ENCODE data around the gene SDCCAG8. TPM values are rescaled to one million over a fixed set of nuclear protein-coding genes. Genes with fewer than 3 reads are reported as not detected.

The SDCCAG8 gene
- total and polyA plus RNA-seq, 2 donors: 35.6 to 44.2 TPM

DNA sequence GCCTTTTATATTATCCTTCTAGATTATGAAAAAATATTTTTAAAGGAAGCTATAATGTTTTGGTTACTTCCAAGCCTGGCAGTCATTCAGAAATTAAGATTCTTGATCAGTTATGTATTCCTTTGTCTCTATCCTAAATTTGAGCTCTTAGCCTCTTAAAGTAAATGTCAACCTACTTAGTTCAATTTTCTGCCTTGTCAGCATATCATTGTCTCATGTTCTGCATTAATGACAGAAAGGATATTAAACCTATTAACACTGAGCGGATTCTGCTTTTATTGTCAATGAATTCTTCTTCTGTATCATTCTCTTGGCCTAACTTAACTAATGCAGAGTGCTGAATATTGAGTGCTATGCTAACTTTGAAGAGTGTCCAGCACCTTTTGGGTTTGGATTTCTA, 56.0 kb downstream of the SDCCAG8 start:
- Histone ChIP-seq H3K9me3 (ENCODE audit: control insufficient read depth in 2 of 2, insufficient read depth in 1 of 2, low read length in 1 of 2) (no peaks in the 10 kb centered on the region), H3K27me3 (ENCODE audit: control insufficient read depth in 2 of 2, insufficient read depth in 1 of 2, low read length in 1 of 2) (no peaks in the 10 kb centered on the region), H3K36me3 (ENCODE audit: control insufficient read depth in 2 of 2, insufficient read depth in 2 of 2, low read length in 1 of 2) (peaks cover 4 to 16% of the 10 kb centered on the region in 2 donors), H3K4me1 (ENCODE audit: control insufficient read depth in 2 of 2, insufficient read depth in 2 of 2, low read length in 2 of 2) (peaks cover 0 to 6% of the 10 kb centered on the region in 2 donors), H3K27ac (ENCODE audit: low read depth in 1 of 2, low read length in 1 of 2) (peak overlapping the region in 1 of 2 donors; percentile 26), H3K4me3 (ENCODE audit: low read length in 2 of 2) (no peak overlapping the region)
- WGBS: 97% methylated on average over 1 of the region's 1 CpG
- DNase-seq (ENCODE audit: low read depth in 6 of 9, low spot score in 9 of 9): no peak

- H3K27ac ChIP-seq (ENCODE audit: low read depth in 1 of 2, low read length in 1 of 2): peak overlapping the region; percentile 42 to 69
Observed at GRCh38 chr1:243312952-243313634, 57.3 kb downstream of the SDCCAG8 start.

DNA sequence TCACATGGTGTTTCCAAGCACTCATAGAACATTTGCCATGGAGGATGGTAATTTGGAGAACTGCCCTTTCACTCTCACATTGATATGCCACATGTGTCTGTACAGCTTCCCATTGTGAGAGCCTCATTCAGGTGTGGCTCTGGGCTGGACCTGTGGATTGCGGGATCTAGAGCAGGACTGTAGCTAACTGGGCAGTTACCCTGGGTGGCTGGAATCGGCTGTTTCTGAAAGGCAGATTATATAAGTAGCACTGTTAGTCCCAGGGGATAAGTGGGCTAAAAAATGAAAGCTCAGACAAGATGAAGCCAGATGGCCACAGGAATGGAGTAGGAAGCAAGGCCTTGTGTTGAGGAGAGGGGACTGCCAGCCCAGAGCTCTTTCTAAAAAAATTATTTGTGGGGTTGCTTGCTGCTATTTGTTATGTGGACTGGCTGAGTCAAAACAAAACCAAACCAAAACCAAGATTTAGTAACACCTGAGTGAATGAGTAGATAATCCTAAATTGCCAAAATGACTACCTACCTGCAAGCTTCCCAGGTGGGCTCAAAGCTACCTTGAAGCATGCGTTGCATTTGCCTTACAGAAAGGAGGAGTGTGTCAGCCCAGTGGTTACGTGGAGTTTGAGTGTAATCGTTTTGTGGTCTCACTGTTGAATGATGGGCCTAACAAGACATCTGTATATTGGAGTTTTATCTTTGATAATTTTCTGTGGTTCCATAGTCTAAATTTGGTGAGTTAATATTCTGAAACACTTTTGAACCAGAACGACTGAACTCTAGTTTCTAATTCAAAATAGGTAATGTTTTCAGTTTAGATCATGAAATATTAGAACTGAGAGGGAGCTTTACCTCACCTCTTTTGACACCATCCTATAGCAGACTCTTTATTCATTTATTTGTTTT, 58.0 kb downstream of the SDCCAG8 start:
- WGBS: 97% methylated on average over 6 of the region's 6 CpGs
- H3K9me3 ChIP-seq (ENCODE audit: control insufficient read depth in 2 of 2, insufficient read depth in 1 of 2, low read length in 1 of 2): no peaks in the 10 kb centered on the region
- H3K36me3 ChIP-seq (ENCODE audit: control insufficient read depth in 2 of 2, insufficient read depth in 2 of 2, low read length in 1 of 2): peaks cover 4 to 16% of the 10 kb centered on the region in 2 donors
- no peaks in the 10 kb centered on the region for H3K27me3 ChIP-seq (ENCODE audit: control insufficient read depth in 2 of 2, insufficient read depth in 1 of 2, low read length in 1 of 2)
- no peak for DNase-seq (ENCODE audit: low read depth in 6 of 9, low spot score in 9 of 9)
- no peak overlapping the region for H3K4me3 ChIP-seq (ENCODE audit: low read length in 2 of 2)
- peak overlapping the region; percentile 46 to 78 for H3K27ac ChIP-seq (ENCODE audit: low read depth in 1 of 2, low read length in 1 of 2)
- H3K4me1 ChIP-seq (ENCODE audit: control insufficient read depth in 2 of 2, insufficient read depth in 2 of 2, low read length in 2 of 2): peaks cover 0 to 6% of the 10 kb centered on the region in 2 donors

More at GRCh38 chr1:243312952-243313634, 57.3 kb downstream of the SDCCAG8 start:
- DNase-seq (ENCODE audit: low read depth in 6 of 9, low spot score in 9 of 9): peak in 4 of 9 donors; percentile 3 to 28 (median 5)
- no peak overlapping the region for H3K4me3 ChIP-seq (ENCODE audit: low read length in 2 of 2)
- no peaks in the 10 kb centered on the region for H3K9me3 ChIP-seq (ENCODE audit: control insufficient read depth in 2 of 2, insufficient read depth in 1 of 2, low read length in 1 of 2)
- peaks cover 4 to 17% of the 10 kb centered on the region in 2 donors for H3K36me3 ChIP-seq (ENCODE audit: control insufficient read depth in 2 of 2, insufficient read depth in 2 of 2, low read length in 1 of 2)
- H3K27me3 ChIP-seq (ENCODE audit: control insufficient read depth in 2 of 2, insufficient read depth in 1 of 2, low read length in 1 of 2): no peaks in the 10 kb centered on the region
- H3K4me1 ChIP-seq (ENCODE audit: control insufficient read depth in 2 of 2, insufficient read depth in 2 of 2, low read length in 2 of 2): peaks cover 0 to 6% of the 10 kb centered on the region in 2 donors
- 91% methylated on average over 5 of the region's 5 CpGs for WGBS

GRCh38 chr1:243315455-243315854, 59.6 kb downstream of the SDCCAG8 start:
- no peak overlapping the region for H3K4me3 ChIP-seq (ENCODE audit: low read length in 2 of 2)
- no peaks in the 10 kb centered on the region for H3K9me3 ChIP-seq (ENCODE audit: control insufficient read depth in 2 of 2, insufficient read depth in 1 of 2, low read length in 1 of 2)
- H3K27ac ChIP-seq (ENCODE audit: low read depth in 1 of 2, low read length in 1 of 2): no peak overlapping the region
- H3K36me3 ChIP-seq (ENCODE audit: control insufficient read depth in 2 of 2, insufficient read depth in 2 of 2, low read length in 1 of 2): peaks cover 4 to 14% of the 10 kb centered on the region in 2 donors
- DNase-seq (ENCODE audit: low read depth in 6 of 9, low spot score in 9 of 9): no peak
- H3K27me3 ChIP-seq (ENCODE audit: control insufficient read depth in 2 of 2, insufficient read depth in 1 of 2, low read length in 1 of 2): no peaks in the 10 kb centered on the region
- WGBS: 73% methylated on average over 1 of the region's 1 CpG
- peaks cover 0 to 6% of the 10 kb centered on the region in 2 donors for H3K4me1 ChIP-seq (ENCODE audit: control insufficient read depth in 2 of 2, insufficient read depth in 2 of 2, low read length in 2 of 2)

GRCh38 chr1:243315893-243316292, 60.1 kb downstream of the SDCCAG8 start:
- Histone ChIP-seq H3K4me3 (ENCODE audit: low read length in 2 of 2) (no peak overlapping the region), H3K9me3 (ENCODE audit: control insufficient read depth in 2 of 2, insufficient read depth in 1 of 2, low read length in 1 of 2) (no peaks in the 10 kb centered on the region), H3K4me1 (ENCODE audit: control insufficient read depth in 2 of 2, insufficient read depth in 2 of 2, low read length in 2 of 2) (peaks cover 0 to 6% of the 10 kb centered on the region in 2 donors), H3K27me3 (ENCODE audit: control insufficient read depth in 2 of 2, insufficient read depth in 1 of 2, low read length in 1 of 2) (no peaks in the 10 kb centered on the region), H3K27ac (ENCODE audit: low read depth in 1 of 2, low read length in 1 of 2) (no peak overlapping the region), H3K36me3 (ENCODE audit: control insufficient read depth in 2 of 2, insufficient read depth in 2 of 2, low read length in 1 of 2) (peaks cover 4 to 14% of the 10 kb centered on the region in 2 donors)
- no peak for DNase-seq (ENCODE audit: low read depth in 6 of 9, low spot score in 9 of 9)

DNA sequence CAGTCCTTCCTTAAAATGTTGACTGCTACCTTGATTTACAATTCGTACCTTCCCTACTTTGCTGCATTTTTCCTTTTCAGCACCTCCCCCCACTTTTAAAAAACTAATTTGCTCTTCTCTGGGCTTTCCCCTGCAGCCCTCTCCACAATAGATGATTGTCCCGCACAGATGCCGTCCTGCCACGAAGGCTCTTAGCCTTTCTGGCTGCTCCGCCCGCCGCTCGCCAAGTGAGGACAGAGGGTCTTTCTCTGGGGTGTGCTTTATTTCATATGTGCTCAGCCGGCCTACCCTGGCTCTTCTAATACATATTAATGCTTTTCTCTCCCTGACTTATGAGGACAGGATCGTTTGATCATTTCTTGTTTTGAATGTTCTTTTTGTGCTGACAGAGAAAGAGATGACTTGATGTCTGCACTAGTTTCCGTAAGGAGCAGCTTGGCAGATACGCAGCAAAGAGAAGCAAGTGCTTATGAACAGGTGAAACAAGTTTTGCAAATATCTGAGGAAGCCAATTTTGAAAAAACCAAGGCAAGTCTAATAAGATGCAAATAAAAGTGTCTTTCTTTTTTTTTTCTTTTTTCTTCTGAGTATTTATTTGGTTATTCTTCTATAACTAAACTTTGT, 60.6 kb downstream of the SDCCAG8 start:
- Histone ChIP-seq H3K9me3 (ENCODE audit: control insufficient read depth in 2 of 2, insufficient read depth in 1 of 2, low read length in 1 of 2) (no peaks in the 10 kb centered on the region), H3K36me3 (ENCODE audit: control insufficient read depth in 2 of 2, insufficient read depth in 2 of 2, low read length in 1 of 2) (peaks cover 4 to 14% of the 10 kb centered on the region in 2 donors), H3K27me3 (ENCODE audit: control insufficient read depth in 2 of 2, insufficient read depth in 1 of 2, low read length in 1 of 2) (no peaks in the 10 kb centered on the region), H3K27ac (ENCODE audit: low read depth in 1 of 2, low read length in 1 of 2) (no peak overlapping the region), H3K4me1 (ENCODE audit: control insufficient read depth in 2 of 2, insufficient read depth in 2 of 2, low read length in 2 of 2) (peaks cover 0 to 6% of the 10 kb centered on the region in 2 donors), H3K4me3 (ENCODE audit: low read length in 2 of 2) (no peak overlapping the region)
- WGBS: 94% methylated on average over 12 of the region's 12 CpGs
- DNase-seq (ENCODE audit: low read depth in 6 of 9, low spot score in 9 of 9): no peak

DNA sequence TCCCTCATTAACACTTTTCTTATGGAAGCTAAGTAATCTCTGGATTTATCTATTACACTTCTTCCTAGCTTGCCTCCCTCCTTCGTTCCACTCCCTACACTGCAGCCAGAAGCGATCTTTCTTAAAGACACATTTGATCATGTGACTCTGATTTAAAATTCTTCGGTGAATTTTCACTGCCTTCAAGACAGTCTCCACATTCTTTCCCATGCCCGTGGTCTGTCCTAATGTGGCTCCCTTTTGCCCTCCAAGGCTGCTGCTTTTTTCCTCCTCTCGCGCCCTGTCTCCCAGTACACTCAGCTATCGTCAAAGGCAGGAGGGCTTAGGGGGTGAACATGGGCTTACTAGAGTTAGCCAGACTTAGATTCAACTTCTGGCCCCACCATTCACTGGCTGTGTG, 64.4 kb downstream of the SDCCAG8 start:
- no peaks in the 10 kb centered on the region for H3K27me3 ChIP-seq (ENCODE audit: control insufficient read depth in 2 of 2, insufficient read depth in 1 of 2, low read length in 1 of 2)
- 97% methylated on average over 7 of the region's 7 CpGs for WGBS
- no peak overlapping the region for H3K4me3 ChIP-seq (ENCODE audit: low read length in 2 of 2)
- peaks cover 4 to 14% of the 10 kb centered on the region in 2 donors for H3K36me3 ChIP-seq (ENCODE audit: control insufficient read depth in 2 of 2, insufficient read depth in 2 of 2, low read length in 1 of 2)
- H3K4me1 ChIP-seq (ENCODE audit: control insufficient read depth in 2 of 2, insufficient read depth in 2 of 2, low read length in 2 of 2): no peaks in the 10 kb centered on the region
- no peaks in the 10 kb centered on the region for H3K9me3 ChIP-seq (ENCODE audit: control insufficient read depth in 2 of 2, insufficient read depth in 1 of 2, low read length in 1 of 2)
- no peak for DNase-seq (ENCODE audit: low read depth in 6 of 9, low spot score in 9 of 9)
- no peak overlapping the region for H3K27ac ChIP-seq (ENCODE audit: low read depth in 1 of 2, low read length in 1 of 2)

DNA sequence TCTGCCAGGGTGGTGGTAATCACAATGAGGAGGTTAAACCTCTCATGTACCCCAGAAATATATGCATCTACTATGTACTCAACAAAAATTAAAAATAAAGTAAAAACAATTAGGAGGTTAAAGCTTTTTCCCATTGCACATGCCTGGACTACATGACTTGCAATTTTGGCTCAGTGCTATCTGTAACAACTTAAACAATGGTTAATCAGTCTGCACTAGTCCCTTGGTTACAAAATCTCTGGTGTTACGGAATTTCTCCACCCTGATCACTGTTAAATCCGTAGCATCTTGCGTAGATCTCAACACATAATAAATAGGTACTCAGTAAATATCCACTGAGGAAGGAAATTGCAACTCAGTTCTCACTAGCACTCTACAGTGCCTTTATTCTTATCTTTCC, 66.5 kb downstream of the SDCCAG8 start:
- Histone ChIP-seq H3K4me3 (ENCODE audit: low read length in 2 of 2) (no peak overlapping the region), H3K27me3 (ENCODE audit: control insufficient read depth in 2 of 2, insufficient read depth in 1 of 2, low read length in 1 of 2) (no peaks in the 10 kb centered on the region), H3K27ac (ENCODE audit: low read depth in 1 of 2, low read length in 1 of 2) (no peak overlapping the region), H3K4me1 (ENCODE audit: control insufficient read depth in 2 of 2, insufficient read depth in 2 of 2, low read length in 2 of 2) (no peaks in the 10 kb centered on the region), H3K36me3 (ENCODE audit: control insufficient read depth in 2 of 2, insufficient read depth in 2 of 2, low read length in 1 of 2) (peaks cover 0 to 9% of the 10 kb centered on the region in 2 donors), H3K9me3 (ENCODE audit: control insufficient read depth in 2 of 2, insufficient read depth in 1 of 2, low read length in 1 of 2) (no peaks in the 10 kb centered on the region)
- DNase-seq (ENCODE audit: low read depth in 6 of 9, low spot score in 9 of 9): no peak
- 99% methylated on average over 3 of the region's 3 CpGs for WGBS

DNA sequence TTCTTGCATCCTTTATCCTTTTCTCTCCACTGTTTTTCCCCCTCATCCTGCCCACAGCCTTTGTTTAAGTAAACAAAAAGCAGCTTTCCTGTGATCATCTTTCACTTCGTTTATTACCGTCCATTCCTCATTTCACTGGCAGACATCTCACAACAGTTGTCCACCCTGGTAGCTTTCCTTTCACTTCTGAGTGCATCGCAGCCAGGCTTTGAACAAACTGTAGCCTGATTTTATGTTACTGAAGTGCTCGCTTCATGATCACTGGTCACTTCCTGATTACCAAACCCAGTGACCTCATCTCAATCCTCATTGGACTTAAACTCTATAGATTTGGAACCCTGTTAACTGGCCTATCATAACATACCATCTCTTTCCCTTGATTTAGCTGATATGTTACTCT, 67.7 kb downstream of the SDCCAG8 start:
- Histone ChIP-seq H3K9me3 (ENCODE audit: control insufficient read depth in 2 of 2, insufficient read depth in 1 of 2, low read length in 1 of 2) (no peaks in the 10 kb centered on the region), H3K36me3 (ENCODE audit: control insufficient read depth in 2 of 2, insufficient read depth in 2 of 2, low read length in 1 of 2) (peaks cover 0 to 2% of the 10 kb centered on the region in 2 donors), H3K27me3 (ENCODE audit: control insufficient read depth in 2 of 2, insufficient read depth in 1 of 2, low read length in 1 of 2) (no peaks in the 10 kb centered on the region), H3K4me1 (ENCODE audit: control insufficient read depth in 2 of 2, insufficient read depth in 2 of 2, low read length in 2 of 2) (no peaks in the 10 kb centered on the region), H3K4me3 (ENCODE audit: low read length in 2 of 2) (no peak overlapping the region), H3K27ac (ENCODE audit: low read depth in 1 of 2, low read length in 1 of 2) (no peak overlapping the region)
- no peak for DNase-seq (ENCODE audit: low read depth in 6 of 9, low spot score in 9 of 9)
- WGBS: 94% methylated on average over 4 of the region's 4 CpGs
